Stomach smooth muscle (tissue), 2 donors: ENCODE results near the gene MRPL43.
"Not testable (repeated sequence)": the region's sequence is repeated elsewhere in the genome, so short reads cannot be mapped to it uniquely, and the experiment has no call there.

Source experiments
- H3K27ac ChIP-seq: one replicate; pipeline ENCODE4 v1.7.0; 2013; ENCODE audit warnings: mild to moderate bottlenecking, low read length, inconsistent platforms
- H3K27me3 ChIP-seq, 2 donors: one replicate each; pipeline ENCODE4 v1.7.0; 2013; ENCODE audit warnings: low read length in 2 of 2; ENCODE audit not compliant: insufficient read depth in 2 of 2, control insufficient read depth in 1 of 2
- H3K36me3 ChIP-seq, 2 donors: one replicate each; pipeline ENCODE4 v1.7.0; 2013; ENCODE audit warnings: low read length in 2 of 2; ENCODE audit not compliant: control insufficient read depth in 2 of 2, insufficient read depth in 2 of 2
- H3K4me1 ChIP-seq: one replicate; pipeline ENCODE4 v1.7.0; 2013; ENCODE audit warnings: low read length; ENCODE audit not compliant: control insufficient read depth, insufficient read depth
- H3K4me3 ChIP-seq, 2 donors: one replicate each; pipeline ENCODE4 v1.7.0; 2013; ENCODE audit warnings: low read length in 2 of 2
- H3K9ac ChIP-seq, 2 donors: one replicate each; pipeline ENCODE4 v1.7.0; 2013; ENCODE audit warnings: low read length in 2 of 2, mild to moderate bottlenecking in 1 of 2
- H3K9me3 ChIP-seq, 2 donors: one replicate each; pipeline ENCODE4 v1.7.0; 2013; ENCODE audit warnings: low read length in 2 of 2; ENCODE audit not compliant: control insufficient read depth in 2 of 2
- donor health status: healthy.
- donor health status: Pancreatic carcinoma.

MRPL43 gene

GRCh38 chr10:100980711-100981110, 6.6 kb downstream of the MRPL43 start:
- Histone ChIP-seq H3K4me1 (no peaks in the 10 kb centered on the region), H3K27me3 (no peaks in the 10 kb centered on the region), H3K4me3 (no peak overlapping the region), H3K27ac (no peak overlapping the region), H3K9ac (no peak overlapping the region), H3K36me3 (peaks cover 22 to 48% of the 10 kb centered on the region in 2 donors), H3K9me3 (no peaks in the 10 kb centered on the region)

GRCh38 chr10:100980311-100980710, 7.0 kb downstream of the MRPL43 start:
- no peaks in the 10 kb centered on the region for H3K9me3 ChIP-seq
- H3K27me3 ChIP-seq, result no peaks in the 10 kb centered on the region
- no peak overlapping the region for H3K27ac ChIP-seq
- no peak overlapping the region for H3K9ac ChIP-seq
- H3K4me3 ChIP-seq, result no peak overlapping the region
- no peaks in the 10 kb centered on the region for H3K4me1 ChIP-seq
- H3K36me3 ChIP-seq, result peaks cover 22 to 46% of the 10 kb centered on the region in 2 donors

DNA sequence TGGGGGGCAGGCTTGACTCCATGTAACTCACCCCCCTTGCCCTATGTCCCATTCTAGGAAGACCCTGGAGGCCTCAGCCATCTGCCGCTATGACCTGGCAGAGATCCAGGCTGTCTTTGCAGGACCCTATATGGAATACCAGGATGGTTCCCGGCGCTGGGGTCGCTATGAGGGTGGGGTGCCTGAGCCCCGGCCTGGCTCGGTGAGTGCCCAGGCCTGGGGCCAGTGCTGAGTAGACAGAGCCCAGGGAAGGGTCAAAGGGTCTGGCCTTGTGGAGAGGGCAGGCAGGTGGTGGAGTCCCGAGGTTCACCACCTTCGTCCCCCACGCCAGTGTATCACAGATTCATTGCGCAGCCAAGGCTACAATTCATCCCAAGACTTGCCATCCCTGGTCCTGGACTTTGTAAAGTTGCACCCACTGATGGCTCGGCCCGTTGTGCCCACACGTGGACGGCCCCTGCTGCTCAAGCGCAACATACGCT, 7.5 kb downstream of the MRPL43 start:
- Histone ChIP-seq H3K9ac (no peak overlapping the region), H3K27me3 (no peaks in the 10 kb centered on the region), H3K4me1 (no peaks in the 10 kb centered on the region), H3K4me3 (no peak overlapping the region), H3K36me3 (peaks cover 22 to 46% of the 10 kb centered on the region in 2 donors), H3K9me3 (no peaks in the 10 kb centered on the region), H3K27ac (no peak overlapping the region)

- peaks cover 22 to 46% of the 10 kb centered on the region in 2 donors for H3K36me3 ChIP-seq
- H3K4me3 ChIP-seq, result no peak overlapping the region
- H3K27ac ChIP-seq, result no peak overlapping the region
- H3K9ac ChIP-seq, result no peak overlapping the region
- no peaks in the 10 kb centered on the region for H3K27me3 ChIP-seq
- no peaks in the 10 kb centered on the region for H3K4me1 ChIP-seq
- no peaks in the 10 kb centered on the region for H3K9me3 ChIP-seq
Measured at GRCh38 chr10:100978901-100979195, 8.4 kb downstream of the MRPL43 start.

DNA sequence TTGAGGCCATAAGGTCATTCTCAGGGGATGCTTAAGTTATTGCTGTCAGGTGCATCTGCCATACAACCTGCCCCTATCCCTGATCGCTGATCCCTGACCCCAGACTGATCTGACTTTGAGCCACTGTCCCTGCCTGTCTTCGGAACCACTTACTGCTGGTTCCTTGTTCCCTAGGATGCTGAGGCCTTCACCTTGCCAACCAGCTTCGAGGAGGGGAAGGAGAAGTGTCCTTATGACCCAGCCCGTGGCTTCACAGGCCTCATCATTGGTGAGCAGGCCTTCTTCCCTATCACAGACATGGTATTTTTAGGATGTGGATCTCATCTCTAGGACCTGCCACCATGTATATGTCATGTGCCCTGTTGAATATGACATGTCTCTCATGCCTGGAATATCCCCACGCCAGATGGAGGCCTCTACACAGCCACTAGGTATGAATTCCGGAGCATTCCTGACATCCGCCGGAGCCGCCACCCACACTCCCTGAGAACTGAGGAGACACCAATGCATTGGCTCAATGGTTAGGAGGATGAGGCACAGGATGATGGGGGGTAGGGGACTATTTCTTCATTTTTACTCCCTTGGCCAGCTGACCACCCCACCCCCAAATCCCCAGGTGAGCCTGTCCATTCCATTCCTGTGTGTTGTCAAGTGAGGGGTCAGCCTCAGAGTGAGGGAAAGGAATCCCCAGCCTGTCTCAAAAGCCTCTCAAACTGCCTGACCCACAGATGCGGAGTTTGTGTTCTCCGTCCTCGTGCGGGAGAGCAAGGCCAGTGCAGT, 9.0 kb downstream of the MRPL43 start:
- Histone ChIP-seq H3K4me1 (no peaks in the 10 kb centered on the region), H3K36me3 (peaks cover 22 to 46% of the 10 kb centered on the region in 2 donors), H3K9ac (no peak overlapping the region), H3K4me3 (no peak overlapping the region), H3K9me3 (no peaks in the 10 kb centered on the region), H3K27ac (no peak overlapping the region), H3K27me3 (no peaks in the 10 kb centered on the region)

DNA sequence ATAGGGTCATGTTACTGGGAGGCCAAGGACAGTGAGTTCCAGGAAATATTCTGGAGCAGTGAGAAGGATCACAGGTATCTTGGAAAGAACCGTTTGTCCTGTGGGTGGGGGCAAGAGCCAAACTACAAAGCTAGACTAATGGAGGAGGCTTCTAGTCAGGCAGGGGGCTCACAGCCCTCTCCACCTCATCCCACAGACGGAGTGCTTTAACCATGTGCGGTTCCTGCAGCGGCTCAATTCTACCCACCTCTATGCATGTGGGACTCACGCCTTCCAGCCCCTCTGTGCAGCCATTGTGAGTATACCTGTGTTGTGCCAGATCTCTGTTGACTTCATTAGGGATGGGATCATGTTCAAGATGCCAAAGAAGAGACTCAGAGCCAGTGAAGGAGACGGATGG, 9.9 kb downstream of the MRPL43 start:
- H3K36me3 ChIP-seq, result peaks cover 18 to 39% of the 10 kb centered on the region in 2 donors
- H3K4me1 ChIP-seq, result no peaks in the 10 kb centered on the region
- no peak overlapping the region for H3K4me3 ChIP-seq
- H3K9me3 ChIP-seq, result no peaks in the 10 kb centered on the region
- H3K27me3 ChIP-seq, result no peaks in the 10 kb centered on the region
- H3K9ac ChIP-seq, result no peak overlapping the region
- no peak overlapping the region for H3K27ac ChIP-seq

GRCh38 chr10:100976906-100977305, 10.4 kb downstream of the MRPL43 start:
- no peak overlapping the region for H3K27ac ChIP-seq
- H3K4me1 ChIP-seq, result no peaks in the 10 kb centered on the region
- no peak overlapping the region for H3K4me3 ChIP-seq
- H3K27me3 ChIP-seq, result no peaks in the 10 kb centered on the region
- peaks cover 18 to 35% of the 10 kb centered on the region in 2 donors for H3K36me3 ChIP-seq
- H3K9ac ChIP-seq, result no peak overlapping the region
- H3K9me3 ChIP-seq, result no peaks in the 10 kb centered on the region

DNA sequence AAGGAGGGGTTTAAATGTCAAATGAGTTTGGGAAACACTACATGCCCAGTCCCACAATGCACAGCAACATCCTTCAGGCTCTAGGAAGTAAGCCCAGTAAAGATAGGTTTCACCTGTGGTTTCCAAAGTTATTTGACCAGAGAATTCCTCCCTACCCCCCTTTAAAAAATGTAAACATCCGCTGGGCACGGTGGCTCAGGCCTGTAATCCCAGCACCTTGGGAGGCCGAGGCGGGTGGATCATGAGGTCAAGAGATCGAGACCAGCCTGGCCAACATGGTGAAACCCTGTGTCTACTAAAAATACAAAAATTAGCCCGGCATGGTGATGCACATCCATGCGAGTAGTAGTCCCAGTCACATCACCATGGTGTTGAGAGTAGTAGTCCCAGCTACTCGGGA, 11.9 kb downstream of the MRPL43 start:
- H3K9me3 ChIP-seq, H3K27ac ChIP-seq, H3K9ac ChIP-seq, H3K4me3 ChIP-seq, H3K4me1 ChIP-seq, H3K27me3 ChIP-seq: not testable (repeated sequence)
- peaks cover 7 to 27% of the 10 kb centered on the region in 2 donors for H3K36me3 ChIP-seq

- peaks cover 13% of the 10 kb centered on the region for H3K4me1 ChIP-seq
- no peaks in the 10 kb centered on the region for H3K27me3 ChIP-seq
- peaks cover 0 to 9% of the 10 kb centered on the region in 2 donors for H3K36me3 ChIP-seq
- H3K9me3 ChIP-seq, result no peaks in the 10 kb centered on the region
- no peak overlapping the region for H3K4me3 ChIP-seq
- H3K27ac ChIP-seq, result no peak overlapping the region
- H3K9ac ChIP-seq, result no peak overlapping the region
Measured at GRCh38 chr10:100972904-100973535, 14.3 kb downstream of the MRPL43 start.

GRCh38 chr10:100972115-100972903, 15.0 kb downstream of the MRPL43 start:
- Histone ChIP-seq H3K9me3 (no peaks in the 10 kb centered on the region), H3K27me3 (no peaks in the 10 kb centered on the region), H3K4me1 (peaks cover 13% of the 10 kb centered on the region), H3K9ac (no peak overlapping the region), H3K36me3 (peaks cover 0 to 9% of the 10 kb centered on the region in 2 donors), H3K4me3 (no peak overlapping the region), H3K27ac (no peak overlapping the region)
